Heart right ventricle (tissue), 16 donors: ENCODE results near the gene DNER. TPM values are rescaled to one million over a fixed set of nuclear protein-coding genes. Genes with fewer than 3 reads are reported as not detected.

ENCODE experiments used
- ATAC-seq, 8 donors: fragments of 200-7000 bp; cut with Tn5 transposase; one replicate each; pipeline ENCODE4 v1.9.1; 2020; ENCODE audit warnings: mild to moderate bottlenecking in 8 of 8, moderate library complexity in 8 of 8, moderate number of reproducible peaks in 1 of 8
- DNase-seq, 2 donors: peaks; one replicate each; pipeline ENCODE4 v3.0.0-alpha.2; 2020
- H3K27ac ChIP-seq, 10 donors: fragments of 200-600 bp; sonication (generic) in 2 of 10; one replicate each; pipeline versions ENCODE4 v1.5.0 to v1.8.0; 2020 to 2022; ENCODE audit warnings: mild to moderate bottlenecking in 3 of 10
- H3K27me3 ChIP-seq, 7 donors: fragments of 200-600 bp; one replicate each; pipeline ENCODE4 v1.8.0; 2021 to 2022; ENCODE audit warnings: mild to moderate bottlenecking in 2 of 7
- H3K36me3 ChIP-seq, 9 donors: fragments of 200-600 bp; sonication (generic) in 1 of 9; one replicate each; pipeline versions ENCODE4 v1.5.0 to v1.8.0; 2020 to 2022; ENCODE audit warnings: mild to moderate bottlenecking in 2 of 9
- H3K4me1 ChIP-seq, 9 donors: fragments of 200-600 bp; sonication (generic) in 1 of 9; one replicate each; pipeline versions ENCODE4 v1.5.0 to v1.8.0; 2020 to 2022; ENCODE audit warnings: mild to moderate bottlenecking in 4 of 9
- H3K4me3 ChIP-seq, 10 donors: fragments of 200-600 bp; sonication (generic) in 2 of 10; one replicate each; pipeline versions ENCODE4 v1.5.0 to v1.8.0; 2020 to 2022; ENCODE audit warnings: mild to moderate bottlenecking in 7 of 10, moderate library complexity in 2 of 10
- H3K9me3 ChIP-seq, 11 donors: fragments of 200-600 bp in 10 of 11; sonication (generic) in 2 of 11; one replicate each; pipeline versions ENCODE4 v1.5.0 to v1.8.0; 2013 to 2022; ENCODE audit warnings: mild to moderate bottlenecking in 2 of 11, control low read depth in 1 of 11, moderate library complexity in 1 of 11
- CTCF ChIP-seq, 9 donors: fragments of 200-600 bp; sonication (generic) in 2 of 9; IDR thresholded peaks; one replicate each; pipeline versions ENCODE4 v1.5.0 to v1.8.0; 2021 to 2022; ENCODE audit warnings: antibody characterized with exemption in 9 of 9, mild to moderate bottlenecking in 5 of 9, moderate library complexity in 1 of 9
- WGBS, 2 donors: extraction: QIAGEN DNeasy Blood & Tissue Kit; methylation state at CpG; one replicate each; pipeline ENCODE4 v1.1.7; 2013; ENCODE audit warnings: inconsistent platforms in 1 of 2; 5-methylcytosine and 5-hydroxymethylcytosine counted together
- intact Hi-C, 10 donors: fragments of 100-400 bp; cut with DNase I; formaldehyde crosslinking; loops; one replicate each; pipeline versions ENCODE4 v1.11.1 to v1.14.2; 2022
- polyA plus RNA-seq, 2 donors: library from polyadenylated mRNA; stranded (reverse); fragments of 200-250 nt; gene quantifications; one replicate each; pipeline ENCODE4 v1.2.3, GENCODE V29; 2013
- total RNA-seq, 10 donors: library from RNA; stranded (reverse); fragmentation: NEBNext Ultra II Directional in 3 of 10; extraction: Animal tissue kit (Norgen Biotek cat#: 25700) in 3 of 10; gene quantifications; one replicate each; pipeline versions ENCODE4 v1.2.1 to v1.2.4, GENCODE V29; 2021 to 2023
- donor health status: Arrhythmogenic right ventricular cardiomyopathy.
- donor health status: ischemic (EF 13 %, LVEDD 7.1; RV severe dilation, severe dysfunction).
- donor health status: healthy with polysubstance abuse.
- donor health status: DM: no; HTN: yes; CAD: no.
- donor health status: DM: no; HTN: no; CAD: no.
- donor health status: ischemic (EF 25% LVEDD 6.9; RV normal size, moderate dysfunction).
- donor health status: ischemic (EF 25% LVEDD 5.7; RV mildly dilated, moderate dysfunction).
- donor health status: healthy.
- donor health status: DM: yes; HTN: yes; CAD: no.
- donor health status: Ischemic cardiomyopathy.
- donor health status: ischemic (EF 35%, LVEDD 5.7; RV mildly dilated, moderate dysfunction).
- donor health status: nonischemic (EF 11% LVEDD 7.7; RV severe dilation, severe dysfunction).
- donor health status: DM: yes; HTN: yes; CAD: no.
- donor health status: PGD.
- donor health status: ischemic (EF 29% LVEDD 5.4; RV normal size, mild dysfunction).
- donor health status: nonischemic (EF 23%, LVEDD 6.1; RV moderate dilation, normal function).

DNER gene
- total and polyA plus RNA-seq, 12 donors: 0.13 to 1.8 (median 0.69) TPM; not detected in 2

GRCh38 chr2:229713371-229714079 lies 830 bp downstream of the DNER start:
- WGBS, 2 donors: 2% methylated on average over 57 to 61 of the region's 61 CpGs
- Histone ChIP-seq H3K36me3 (no peaks in the 10 kb centered on the region), H3K27me3 (peaks cover 19 to 97% (median 82%) of the 10 kb centered on the region in 7 donors), H3K9me3 (no peaks in the 10 kb centered on the region), H3K4me3 (peak overlapping the region in 9 of 10 donors; percentile 17 to 42 (median 33)), H3K27ac (no peak overlapping the region), H3K4me1 (peaks cover 2 to 21% (median 16%) of the 10 kb centered on the region in 9 donors)
- ATAC-seq (peak in 5 of 8 donors; percentile 14 to 76 (median 38)), DNase-seq (no peak)
- intact Hi-C loops: no loop called here
- no peak for TF ChIP-seq CTCF (IDR thresholded peaks at IDR 0.05)

GRCh38 chr2:229712136-229712535 lies 2.2 kb downstream of the DNER start:
- H3K9me3 ChIP-seq: no peaks in the 10 kb centered on the region
- H3K4me3 ChIP-seq: no peak overlapping the region
- TF ChIP-seq CTCF (IDR thresholded peaks at IDR 0.05): no peak
- intact Hi-C loops: no loop called here
- WGBS, 2 donors: 88 to 89% methylated on average over 3 of the region's 3 CpGs
- ATAC-seq (no peak), DNase-seq (no peak)
- no peak overlapping the region for H3K27ac ChIP-seq
- peaks cover 19 to 97% (median 68%) of the 10 kb centered on the region in 7 donors for H3K27me3 ChIP-seq
- no peaks in the 10 kb centered on the region for H3K36me3 ChIP-seq
- peaks cover 2 to 23% (median 16%) of the 10 kb centered on the region in 9 donors for H3K4me1 ChIP-seq

GRCh38 chr2:229708335-229708734 lies 6.0 kb downstream of the DNER start:
- DNase-seq (no peak), ATAC-seq (no peak)
- Histone ChIP-seq H3K36me3 (no peaks in the 10 kb centered on the region), H3K27me3 (peaks cover 6 to 62% (median 37%) of the 10 kb centered on the region in 7 donors), H3K4me3 (no peak overlapping the region), H3K4me1 (peaks cover 0 to 5% (median 2%) of the 10 kb centered on the region in 9 donors), H3K9me3 (no peaks in the 10 kb centered on the region), H3K27ac (no peak overlapping the region)
- WGBS, 2 donors: 36 to 37% methylated on average over 2 of the region's 2 CpGs
- no peak for TF ChIP-seq CTCF (IDR thresholded peaks at IDR 0.05)
- intact Hi-C loops: no loop called here

GRCh38 chr2:229703909-229704630 lies 10.3 kb downstream of the DNER start:
- intact Hi-C loops: no loop called here
- H3K4me3 ChIP-seq: no peak overlapping the region
- H3K9me3 ChIP-seq: no peaks in the 10 kb centered on the region
- DNase-seq (no peak), ATAC-seq (no peak)
- peaks cover 0 to 26% (median 12%) of the 10 kb centered on the region in 7 donors for H3K27me3 ChIP-seq
- H3K27ac ChIP-seq: no peak overlapping the region
- H3K4me1 ChIP-seq: peaks cover 0 to 3% (median 0%) of the 10 kb centered on the region in 9 donors
- H3K36me3 ChIP-seq: no peaks in the 10 kb centered on the region
- WGBS, 2 donors: 79 to 86% methylated on average over 5 of the region's 5 CpGs
- TF ChIP-seq CTCF (IDR thresholded peaks at IDR 0.05): no peak
